HT1080 (cell line): ENCODE measurements around the gene LATS2. TPM values are rescaled to one million over a fixed set of nuclear protein-coding genes. Genes with fewer than 3 reads are reported as not detected.

Experiments used
- DNase-seq: peaks from one replicate; pipeline ENCODE4 v3.0.0-alpha.2; 2015; ENCODE audit warnings: low read depth
- total RNA-seq: library from RNA; depleted of rRNA; stranded (reverse); fragments of >200 nt; shearing (Covaris generic); gene quantifications from 2 replicates; pipeline ENCODE4 v1.2.3, GENCODE V29; 2014

Gene LATS2
- total RNA-seq, 1 experiment from 2014 or later: 11.7 TPM

- no peak for DNase-seq
Observed at GRCh38 chr13:21020176-21020575, 41.2 kb downstream of the LATS2 start.

GRCh38 chr13:21018220-21018619, 43.2 kb downstream of the LATS2 start:
- DNase-seq: no peak

DNA sequence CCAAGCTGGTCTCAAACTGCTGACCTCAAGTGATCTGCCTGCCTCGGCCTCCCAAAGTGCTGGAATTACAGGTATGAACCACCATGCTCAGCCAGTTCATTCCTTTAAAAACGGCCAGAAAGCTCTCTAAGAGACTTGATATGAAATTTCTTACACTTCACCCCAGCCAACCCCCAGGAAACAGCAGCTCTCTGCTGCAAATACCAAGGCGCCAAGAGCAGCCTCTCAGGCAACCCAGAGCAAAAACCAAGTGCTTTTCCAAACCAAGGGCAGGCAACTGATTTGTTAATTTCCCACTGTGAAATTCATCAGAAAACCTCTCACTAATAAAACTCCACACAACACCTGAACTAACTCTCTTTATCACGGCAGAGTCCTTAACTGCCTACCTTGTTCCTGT, 44.9 kb downstream of the LATS2 start:
- DNase-seq: no peak

DNA sequence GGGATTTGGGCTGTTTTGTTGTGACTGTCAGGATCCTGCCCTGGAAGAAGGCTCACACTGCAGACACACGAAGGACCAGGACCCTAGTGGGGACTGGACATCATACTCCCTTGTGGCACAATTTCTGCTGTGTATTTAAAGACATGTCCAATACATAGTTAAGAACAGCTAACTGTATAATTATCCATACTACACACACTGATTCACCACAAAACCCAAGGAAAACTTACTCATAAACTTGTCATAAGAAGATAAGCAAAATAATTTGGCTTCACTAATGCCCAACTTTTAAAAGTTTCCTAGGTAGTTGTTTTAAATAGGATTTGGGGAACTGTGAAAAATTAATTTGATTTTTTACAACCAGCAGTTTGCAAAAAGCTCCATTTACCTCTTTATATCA, 46.1 kb downstream of the LATS2 start:
- DNase-seq: peak; percentile 28

GRCh38 chr13:21014502-21015170, 46.8 kb downstream of the LATS2 start:
- DNase-seq: peak; percentile 68

DNA sequence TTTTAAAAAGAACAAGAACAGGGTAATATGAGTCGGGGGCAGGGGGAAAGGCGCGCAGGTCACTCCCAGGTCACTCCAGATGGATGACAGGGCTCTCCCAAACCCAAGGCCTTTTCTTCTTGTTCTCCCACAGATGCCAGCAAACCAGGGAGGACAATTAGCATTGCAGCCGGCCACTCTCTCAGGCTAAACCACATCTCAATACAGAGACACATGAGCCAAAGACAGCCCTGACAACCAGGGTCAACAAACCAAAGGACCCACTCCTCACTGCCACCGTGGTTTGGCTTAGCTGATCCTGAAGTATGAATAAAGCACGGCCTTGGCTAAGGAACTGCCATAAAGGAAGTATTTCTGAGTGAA, 47.3 kb downstream of the LATS2 start:
- DNase-seq: no peak

DNA sequence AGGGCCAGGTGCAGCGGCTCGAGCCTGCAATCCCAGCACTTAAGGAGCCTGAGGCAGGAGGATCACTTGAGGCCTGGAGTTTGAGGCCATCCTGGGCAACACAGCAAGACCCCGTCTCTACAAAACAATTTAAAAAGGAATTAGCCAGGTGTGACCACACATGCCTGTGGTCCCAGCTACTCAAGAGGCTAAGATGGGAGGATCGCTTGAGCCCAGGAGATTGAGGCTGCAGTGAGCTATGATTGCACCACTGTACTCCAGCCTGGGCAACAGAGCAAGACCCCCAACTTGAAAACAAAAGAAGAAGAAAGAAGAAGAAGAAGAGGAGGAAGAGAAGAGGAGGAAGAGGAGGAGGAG, 47.7 kb downstream of the LATS2 start:
- DNase-seq: no peak

GRCh38 chr13:21012841-21013681, 48.3 kb downstream of the LATS2 start:
- DNase-seq: no peak

DNA sequence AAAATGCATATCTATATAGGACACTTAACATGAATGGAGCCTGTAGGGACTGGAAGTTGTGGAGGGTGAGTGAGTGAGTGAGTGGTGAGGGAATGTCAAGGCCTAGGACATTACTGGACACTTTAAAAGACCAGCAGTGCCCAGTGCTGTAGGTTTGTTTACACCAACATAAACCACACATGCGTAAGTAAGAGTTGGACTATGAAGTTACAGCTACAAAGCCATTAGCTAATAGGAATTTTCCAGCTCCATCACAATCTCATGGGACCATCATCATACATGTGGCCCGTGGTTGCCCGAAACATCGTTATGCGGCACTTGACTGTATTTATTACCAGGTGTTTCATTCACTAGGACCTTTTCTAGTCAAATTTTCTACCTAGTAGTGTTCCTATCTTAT, 49.2 kb downstream of the LATS2 start:
- no peak for DNase-seq

- no peak for DNase-seq
Observed at GRCh38 chr13:21011378-21011777, 50.0 kb downstream of the LATS2 start.

- no peak for DNase-seq
Observed at GRCh38 chr13:21010621-21011020, 50.8 kb downstream of the LATS2 start.

GRCh38 chr13:21009036-21009435, 52.4 kb downstream of the LATS2 start:
- no peak for DNase-seq

GRCh38 chr13:21008026-21008425, 53.4 kb downstream of the LATS2 start:
- DNase-seq: no peak

- DNase-seq: no peak
Observed at GRCh38 chr13:21006141-21007005, 55.0 kb downstream of the LATS2 start.

DNA sequence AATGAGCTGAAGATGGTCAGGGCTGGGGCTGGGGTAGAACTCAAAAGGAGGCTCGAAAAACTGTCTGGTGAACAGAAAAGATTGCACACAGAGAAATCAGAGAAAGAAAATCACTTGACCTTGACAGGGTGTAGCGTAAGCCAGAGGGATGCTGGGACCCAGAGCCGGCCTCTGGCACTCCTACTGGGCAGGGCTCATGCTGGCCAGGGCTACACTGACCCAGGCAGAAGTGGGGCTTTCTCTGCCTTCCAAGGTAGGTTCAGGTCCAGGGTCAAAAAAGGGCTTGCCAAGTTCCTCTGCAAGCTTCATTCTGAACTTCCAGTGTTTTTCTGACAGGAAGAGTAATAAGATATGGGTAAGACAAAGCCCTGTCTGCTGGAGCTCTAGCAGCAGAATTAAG, 56.2 kb downstream of the LATS2 start:
- no peak for DNase-seq

GRCh38 chr13:21001471-21001870, 59.9 kb downstream of the LATS2 start:
- DNase-seq: no peak

DNA sequence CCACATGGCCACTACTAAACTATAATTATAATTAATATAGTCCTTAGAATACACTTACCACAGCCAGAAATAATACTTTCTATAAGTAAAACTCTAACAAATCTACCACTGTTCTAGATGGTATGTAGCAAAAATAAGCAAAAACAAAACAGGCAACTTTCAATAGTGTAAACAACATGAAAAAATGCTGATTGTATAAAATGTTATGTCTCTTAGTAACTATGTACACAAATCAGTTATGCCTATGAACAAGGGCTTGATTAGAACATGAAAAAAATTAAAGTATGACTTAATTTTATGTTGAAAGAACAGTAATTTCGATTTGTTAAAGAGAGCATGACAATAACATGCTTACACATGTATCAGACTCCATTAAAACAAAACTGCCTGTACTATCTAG, 60.7 kb downstream of the LATS2 start:
- no peak for DNase-seq

GRCh38 chr13:20998649-20999415, 62.6 kb downstream of the LATS2 start:
- no peak for DNase-seq

DNA sequence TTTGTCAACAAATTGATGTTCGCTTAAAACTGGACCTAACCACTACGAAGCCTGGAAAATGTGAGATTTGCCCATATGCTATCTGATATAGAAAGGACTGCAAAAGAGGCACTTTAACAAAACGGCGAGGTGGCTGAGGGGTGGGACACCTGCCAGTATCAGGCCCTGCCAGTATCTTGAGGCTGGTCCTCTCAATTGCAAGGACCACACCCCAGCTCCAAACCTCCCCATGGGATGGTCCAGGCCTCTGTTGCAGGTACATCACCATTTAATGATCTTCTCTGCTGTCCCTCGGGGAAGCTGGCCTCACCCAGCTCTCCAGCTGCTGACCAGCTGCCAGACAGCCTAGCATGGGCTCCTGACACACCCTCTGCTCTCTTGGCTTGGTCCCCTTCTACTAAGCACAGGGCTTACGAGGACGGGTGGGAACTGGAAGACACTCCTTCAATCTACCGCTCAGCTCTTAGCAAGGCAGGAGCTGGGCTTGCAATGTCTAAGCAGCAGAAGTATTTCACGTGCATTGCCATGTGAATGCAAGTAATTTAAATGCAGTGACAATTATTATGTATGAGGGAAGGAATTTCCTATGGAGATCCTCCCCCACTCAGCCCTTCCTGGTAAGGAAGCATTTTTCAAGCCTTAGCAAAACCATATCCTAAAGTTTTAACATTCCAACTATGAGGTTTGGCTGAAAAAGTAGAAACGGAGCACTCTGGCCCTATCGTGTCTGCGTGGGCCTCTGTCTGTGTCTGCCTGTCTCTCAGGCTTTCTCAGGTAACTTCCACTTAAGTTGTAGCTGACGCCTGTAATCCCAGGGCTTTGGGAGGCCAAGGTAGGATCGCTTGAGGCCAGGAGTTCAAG, 63.9 kb downstream of the LATS2 start:
- peak; percentile 75 for DNase-seq

DNA sequence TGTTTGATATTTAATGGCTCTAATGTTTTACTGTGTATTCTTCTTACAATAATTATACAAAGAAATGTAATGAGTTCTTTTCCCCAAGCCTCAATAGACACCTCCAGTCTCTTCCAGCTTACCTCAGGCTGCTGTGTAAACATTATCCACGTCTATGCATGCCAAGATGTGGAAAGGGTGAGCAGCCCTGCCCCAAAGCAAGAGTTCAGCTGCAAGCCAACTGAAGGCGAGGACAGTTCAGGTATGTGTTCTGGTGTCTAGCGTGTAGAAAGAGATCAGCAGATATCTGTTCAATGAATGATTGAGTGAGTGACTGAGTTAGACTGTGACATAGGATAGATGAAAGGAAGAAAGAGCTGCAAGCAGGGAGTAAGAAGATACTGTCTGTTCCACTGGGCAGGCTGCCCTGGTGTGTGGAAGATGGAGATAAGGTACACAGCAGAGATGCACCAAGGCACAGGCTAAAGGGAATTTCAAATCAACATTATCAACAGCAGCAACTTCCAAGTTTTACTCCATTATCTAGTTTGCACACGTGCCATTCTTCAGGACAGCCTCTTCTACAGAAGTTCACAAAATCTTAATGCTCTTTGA, 66.0 kb downstream of the LATS2 start:
- DNase-seq: no peak
